SK-N-SH treated with all-trans-retinoic acid at 6 μM for 48 hours (cell line): ENCODE data around the gene PLEKHH3.

ENCODE experiments used
- ARNTL ChIP-seq: fragments of 450-650 bp; formaldehyde crosslinking; IDR thresholded peaks from 2 replicates; pipeline ENCODE4 v1.5.0; 2020; ENCODE audit warnings: low read depth, mild to moderate bottlenecking, moderate library complexity, borderline replicate concordance
- POU6F1 ChIP-seq: fragments of 250-450 bp; sonication (Bioruptor Pico); IDR thresholded peaks from 2 replicates; pipeline ENCODE4 v1.8.0; 2021; ENCODE audit warnings: low read depth, mild to moderate bottlenecking, moderate library complexity, borderline replicate concordance
- TCF4 ChIP-seq: fragments of 250-450 bp; sonication (Bioruptor Pico); IDR thresholded peaks from 2 replicates; pipeline ENCODE4 v1.8.0; 2021; ENCODE audit warnings: mild to moderate bottlenecking, moderate library complexity, borderline replicate concordance
- TOX ChIP-seq: fragments of 250-450 bp; sonication (Bioruptor Pico); IDR thresholded peaks from 2 replicates; pipeline ENCODE4 v1.8.0; 2021; ENCODE audit warnings: mild to moderate bottlenecking, moderate library complexity, borderline replicate concordance

- TF ChIP-seq TOX (no peak), TCF4 (no peak), ARNTL (no peak), POU6F1 (CRISPR knock-in tag) (no peak)
Measured at GRCh38 chr17:42674755-42675347, 1.9 kb downstream of the PLEKHH3 start.
